Keratinocyte (primary cell): ENCODE measurements around the gene ELP4.
A peak's percentile ranks its signal among the peaks of the same experiment; 100 is the strongest.

Experiments used
- EZH2 ChIP-seq: IDR thresholded peaks from one replicate; pipeline ENCODE4 v1.6.1; 2012; ENCODE audit warnings: inconsistent platforms, mild to moderate bottlenecking, low read length, moderate library complexity
- TF ChIP-seq, protein P1 (sequence below), 3 experiments: IDR thresholded peaks in 1 of 3; conservative IDR thresholded peaks in 1 of 3; optimal IDR thresholded peaks in 1 of 3; 2 replicates in 2 of 3; 3 replicates in 1 of 3; pipeline versions ENCODE3 to v1.5.1; 2011; ENCODE audit warnings: low read length in 3 of 3, mild to moderate bottlenecking in 3 of 3, moderate library complexity in 2 of 3, control low read depth in 1 of 3, inconsistent platforms in 1 of 3; ENCODE audit not compliant: insufficient read depth in 2 of 3; ENCODE audit errors: extremely low read depth in 1 of 3

DNA sequence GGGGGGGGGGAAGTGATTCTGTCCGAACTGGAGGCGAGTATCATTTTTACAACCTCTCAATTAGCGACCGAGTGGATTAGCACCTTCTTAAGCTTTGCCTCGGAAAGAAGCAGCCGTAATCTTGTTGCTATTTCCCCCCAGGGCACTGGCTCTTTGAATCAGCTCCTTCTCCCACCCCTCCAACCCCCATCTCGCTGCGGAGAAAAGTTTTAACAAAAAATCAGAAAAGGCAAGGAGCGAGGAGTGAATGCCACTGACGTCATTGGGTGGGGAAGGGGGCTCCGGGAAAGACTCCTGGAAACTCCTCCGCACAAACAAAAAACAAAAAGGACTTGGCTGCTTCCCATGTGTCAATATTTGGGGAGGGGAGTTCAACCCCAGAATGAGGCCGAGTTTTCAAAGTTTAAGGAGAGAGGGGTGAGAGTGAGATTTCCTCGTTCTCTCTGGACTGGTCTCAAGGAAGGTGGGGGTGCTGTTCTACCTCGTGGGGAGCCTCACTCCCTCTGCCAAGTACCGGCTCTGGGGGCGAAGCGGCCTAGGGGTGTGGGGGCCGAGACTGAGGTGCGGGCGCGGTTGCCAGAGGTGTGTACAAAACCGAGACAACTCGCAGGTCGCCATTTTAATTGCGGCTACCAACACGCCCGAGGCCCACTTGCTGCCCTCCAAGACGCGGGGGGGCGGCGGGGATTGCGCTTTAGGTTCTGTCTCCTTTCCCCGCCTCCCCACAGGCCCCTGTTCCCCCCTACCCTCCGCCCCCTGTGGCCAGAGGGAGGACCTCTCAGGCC is 304.0 kb downstream of the ELP4 start:
- peak; percentile 46 for TF ChIP-seq EZH2
- TF ChIP-seq, protein P1, sequence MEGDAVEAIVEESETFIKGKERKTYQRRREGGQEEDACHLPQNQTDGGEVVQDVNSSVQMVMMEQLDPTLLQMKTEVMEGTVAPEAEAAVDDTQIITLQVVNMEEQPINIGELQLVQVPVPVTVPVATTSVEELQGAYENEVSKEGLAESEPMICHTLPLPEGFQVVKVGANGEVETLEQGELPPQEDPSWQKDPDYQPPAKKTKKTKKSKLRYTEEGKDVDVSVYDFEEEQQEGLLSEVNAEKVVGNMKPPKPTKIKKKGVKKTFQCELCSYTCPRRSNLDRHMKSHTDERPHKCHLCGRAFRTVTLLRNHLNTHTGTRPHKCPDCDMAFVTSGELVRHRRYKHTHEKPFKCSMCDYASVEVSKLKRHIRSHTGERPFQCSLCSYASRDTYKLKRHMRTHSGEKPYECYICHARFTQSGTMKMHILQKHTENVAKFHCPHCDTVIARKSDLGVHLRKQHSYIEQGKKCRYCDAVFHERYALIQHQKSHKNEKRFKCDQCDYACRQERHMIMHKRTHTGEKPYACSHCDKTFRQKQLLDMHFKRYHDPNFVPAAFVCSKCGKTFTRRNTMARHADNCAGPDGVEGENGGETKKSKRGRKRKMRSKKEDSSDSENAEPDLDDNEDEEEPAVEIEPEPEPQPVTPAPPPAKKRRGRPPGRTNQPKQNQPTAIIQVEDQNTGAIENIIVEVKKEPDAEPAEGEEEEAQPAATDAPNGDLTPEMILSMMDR (optimal IDR thresholded peaks at IDR 0.05 in 1 of 3, IDR thresholded peaks at IDR 0.05 in 1 of 3, conservative IDR thresholded peaks at IDR 0.05 in 1 of 3; ENCODE audit: extremely low read depth in 1 of 3, insufficient read depth in 2 of 3, low read length in 3 of 3): no peak
